Lower leg skin (tissue), 3 donors: ENCODE results near the gene OMP.

ENCODE experiments used
- CTCF ChIP-seq, 3 donors: fragments of 450-650 bp; IDR thresholded peaks; one replicate each; pipeline ENCODE4 v1.5.1; 2016; ENCODE audit warnings: antibody characterized with exemption in 3 of 3, mild to moderate bottlenecking in 3 of 3, moderate library complexity in 2 of 3
- POLR2A ChIP-seq, 2 donors: fragments of 450-650 bp; IDR thresholded peaks; one replicate each; pipeline ENCODE4 v1.6.1; 2016 to 2017; ENCODE audit warnings: antibody characterized with exemption in 2 of 2, mild to moderate bottlenecking in 1 of 2, moderate library complexity in 1 of 2

- TF ChIP-seq POLR2A (IDR thresholded peaks at IDR 0.05), result no peak
- TF ChIP-seq CTCF (IDR thresholded peaks at IDR 0.05), result no peak
These were observed 21.8 kb downstream of the OMP start for GRCh38 chr11:77124488-77124887.
